Calu3 (cell line): ENCODE results near the gene NCAPH2. TPM values are rescaled to one million over a fixed set of nuclear protein-coding genes. Genes with fewer than 3 reads are reported as not detected.

Experiments
- total RNA-seq: library from RNA; stranded (reverse); gene quantifications from 2 replicates; pipeline ENCODE4 v1.2.3, GENCODE V29; 2022

Gene NCAPH2
- total RNA-seq, 1 experiment from 2014 or later, result 92.0 TPM

Other genes starting within 250 kb of the NCAPH2 start
- gene MAPK12, start 246.5 kb upstream of the NCAPH2 start, total RNA-seq, result 21.1 and 27.5 TPM in 2 replicates
- gene MAPK11, start 237.8 kb upstream of the NCAPH2 start, total RNA-seq, result 14.3 and 23.7 TPM in 2 replicates
- gene PLXNB2, start 200.6 kb upstream of the NCAPH2 start, total RNA-seq, result 298 and 337 TPM in 2 replicates
- 13.2 and 19.0 TPM in 2 replicates for gene DENND6B, start 181.2 kb upstream of the NCAPH2 start, total RNA-seq
- gene PPP6R2, start 164.9 kb upstream of the NCAPH2 start, total RNA-seq, result 47.1 and 50.0 TPM in 2 replicates
- 102 and 104 TPM in 2 replicates for gene SBF1, start 33.2 kb upstream of the NCAPH2 start, total RNA-seq
- gene ADM2, start 26.7 kb upstream of the NCAPH2 start, total RNA-seq, result 10.2 and 13.6 TPM in 2 replicates
- gene MIOX, start 21.4 kb upstream of the NCAPH2 start, total RNA-seq, result 0.45 TPM in 1 of 2 replicates, not detected in the other
- 85.2 and 87.1 TPM in 2 replicates for gene LMF2, start 522 bp upstream of the NCAPH2 start, total RNA-seq
- 3.6 and 5.3 TPM in 2 replicates for gene SCO2, start 17.4 kb downstream of the NCAPH2 start, total RNA-seq
- gene TYMP, start 21.8 kb downstream of the NCAPH2 start, total RNA-seq, result 44.1 and 62.2 TPM in 2 replicates
- gene KLHDC7B, start 37.7 kb downstream of the NCAPH2 start, total RNA-seq, result 1.6 and 3.0 TPM in 2 replicates
- gene SYCE3, start 54.7 kb downstream of the NCAPH2 start, total RNA-seq, result not detected in 2 replicates
- 72.6 and 77.0 TPM in 2 replicates for gene CPT1B, start 70.2 kb downstream of the NCAPH2 start, total RNA-seq
- 80.9 and 83.2 TPM in 2 replicates for gene CHKB, start 74.6 kb downstream of the NCAPH2 start, total RNA-seq
- 2.9 and 3.1 TPM in 2 replicates for gene MAPK8IP2, start 92.6 kb downstream of the NCAPH2 start, total RNA-seq
- 39.4 and 40.2 TPM in 2 replicates for gene ARSA, start 119.9 kb downstream of the NCAPH2 start, total RNA-seq
- gene SHANK3, start 164.6 kb downstream of the NCAPH2 start, total RNA-seq, result 2.1 and 2.5 TPM in 2 replicates
- not detected in 2 replicates for gene ACR, start 230.0 kb downstream of the NCAPH2 start, total RNA-seq